Motor neuron (in vitro differentiated cells): Measurements from ENCODE around the gene SUMF1. TPM values are rescaled to one million over a fixed set of nuclear protein-coding genes. Genes with fewer than 3 reads are reported as not detected.

ENCODE experiments used
- ATAC-seq, 8 experiments: fragments of 200-7000 bp; cut with Tn5 transposase; replicated peaks in 6 of 8; 2 replicates each; pipeline ENCODE4 v1.8.0; 2021; ENCODE audit warnings: mild to moderate bottlenecking in 8 of 8, moderate library complexity in 8 of 8
- H3K27ac ChIP-seq, 2 donors: fragments of 250-450 bp; sonication (Bioruptor Pico); 2 replicates each; pipeline ENCODE4 v1.9.0; 2021; ENCODE audit warnings: antibody characterized with exemption in 2 of 2, mild to moderate bottlenecking in 2 of 2, moderate library complexity in 1 of 2
- H3K4me1 ChIP-seq, 2 donors: fragments of 250-450 bp; sonication (Bioruptor Pico); replicated peaks in 1 of 2; 2 replicates each; pipeline ENCODE4 v1.6.1; 2021; ENCODE audit warnings: antibody characterized with exemption in 2 of 2, mild to moderate bottlenecking in 2 of 2, moderate library complexity in 1 of 2
- H3K4me3 ChIP-seq, 5 donors: fragments of 250-450 bp; sonication (Bioruptor Pico); 2 replicates each; pipeline ENCODE4 v1.9.0; 2021; ENCODE audit warnings: antibody characterized with exemption in 5 of 5, mild to moderate bottlenecking in 5 of 5, moderate library complexity in 4 of 5
- WGBS, 10 experiments: fragments of 450-650 bp; shearing (Covaris generic); methylation state at CpG; one replicate each; pipeline ENCODE4 v1.0.0; 2022; 5-methylcytosine and 5-hydroxymethylcytosine counted together
- in situ Hi-C, 9 experiments: fragments of 400-800 bp; cut with MboI; loops; one replicate each; pipeline ENCODE4 v1.15.0; 2021; ENCODE audit warnings: low sequenced_read_pairs in 9 of 9, low pct_unique_long_range_greater_than_20kb in 2 of 9; ENCODE audit not compliant: unreplicated experiment in 9 of 9
- total RNA-seq, 8 experiments: library from RNA; unstranded; fragments of 300-600 nt; gene quantifications; 2 replicates each; pipeline versions ENCODE4 v1.2.3 to v1.2.4, GENCODE V29; 2022

The SUMF1 gene
- total RNA-seq, 8 experiments from 2014 or later: 3.1 to 52.6 (median 12.1) TPM

DNA sequence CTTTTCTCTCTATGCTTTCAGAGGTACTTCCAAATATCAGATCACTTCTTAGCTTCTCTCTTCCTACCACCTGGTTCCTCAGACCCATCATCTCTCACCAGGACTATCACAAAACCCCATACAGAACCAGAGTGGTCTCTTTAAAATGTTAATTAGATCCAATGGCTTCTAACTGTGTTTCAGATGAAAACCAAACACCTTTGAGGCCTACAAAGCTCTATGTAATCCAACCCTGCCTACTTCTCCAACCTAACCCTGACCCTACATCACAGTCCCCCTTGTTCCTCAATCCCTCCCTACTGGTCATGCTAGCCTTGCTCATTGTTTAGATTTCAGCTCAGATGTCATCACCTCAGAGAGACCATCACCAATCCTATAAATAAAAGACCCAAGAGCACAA lies 34.8 kb downstream of the SUMF1 start:
- in situ Hi-C loops: no loop called here
- no peak overlapping the region for H3K4me3 ChIP-seq
- H3K27ac ChIP-seq: no peak overlapping the region
- ATAC-seq: no peak
- H3K4me1 ChIP-seq: peaks cover under 1 to 2% of the 10 kb centered on the region in 2 donors

- Histone ChIP-seq H3K4me1 (peaks cover 10% of the 10 kb centered on the region in 2 donors), H3K27ac (no peak overlapping the region), H3K4me3 (no peak overlapping the region)
- ATAC-seq: no peak
- in situ Hi-C loops: no loop called here
- WGBS, 10 experiments: 43 to 90% (median 83%) methylated on average over 1 to 6 of the region's 6 CpGs
Observed at GRCh38 chr3:4429648-4430350, 37.3 kb downstream of the SUMF1 start.

DNA sequence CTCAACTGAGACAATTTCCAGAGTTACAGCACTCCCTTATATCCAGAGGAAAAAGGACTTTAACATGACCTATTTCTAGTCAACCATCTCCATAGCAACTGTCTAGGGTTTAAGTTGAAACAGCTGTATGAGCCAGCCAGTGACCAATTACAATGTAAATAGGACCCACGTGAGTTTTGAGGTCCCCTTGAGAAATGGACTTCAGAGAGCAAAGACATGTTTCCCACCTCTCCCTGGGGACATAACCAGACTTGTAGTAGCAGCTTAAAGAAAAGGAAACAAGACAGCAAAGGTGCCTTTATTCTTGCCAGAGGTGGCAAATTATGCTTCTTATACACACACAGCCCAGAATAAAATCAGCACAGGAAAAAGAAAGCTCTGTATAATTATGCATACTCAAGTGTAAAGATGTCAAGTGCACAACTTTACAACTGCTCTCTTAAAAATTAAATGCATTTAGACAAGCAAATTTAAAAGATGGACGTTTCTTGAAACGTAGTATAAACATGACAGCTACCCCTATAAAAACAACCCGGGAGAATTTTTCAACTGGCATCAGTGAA lies 40.2 kb downstream of the SUMF1 start:
- ATAC-seq: peak; percentile 59 to 100 (median 98)
- H3K4me3 ChIP-seq: no peak overlapping the region
- peaks cover 10% of the 10 kb centered on the region in 2 donors for H3K4me1 ChIP-seq
- H3K27ac ChIP-seq: no peak overlapping the region
- 0 to 84% (median 53%) methylated on average over 2 to 4 of the region's 4 CpGs for WGBS, 10 experiments
- in situ Hi-C loops: no loop called here

DNA sequence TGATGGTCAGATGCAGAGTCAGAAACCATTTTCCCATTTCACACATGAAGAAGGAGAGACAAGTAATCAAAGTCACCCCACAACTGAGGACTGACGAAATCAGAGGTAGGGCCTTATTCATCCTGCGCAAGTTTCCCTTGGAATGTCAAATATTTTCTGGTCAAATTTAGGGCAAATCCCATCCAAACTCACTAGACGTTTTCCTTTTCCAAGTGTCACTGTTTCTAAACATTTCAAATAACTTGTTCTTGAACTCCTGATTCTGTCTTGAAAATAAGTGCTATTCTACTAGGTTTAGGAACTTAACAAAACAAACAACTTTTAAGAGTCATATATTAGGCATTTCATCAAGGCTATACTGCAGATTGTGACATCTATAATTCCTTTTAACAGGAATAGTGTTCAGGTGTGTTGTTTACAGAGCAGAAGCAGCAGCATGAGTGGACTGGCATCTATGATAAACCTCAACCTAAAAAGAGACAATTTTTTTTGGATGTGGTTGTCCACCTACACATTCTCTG lies 40.7 kb downstream of the SUMF1 start:
- H3K4me3 ChIP-seq: no peak overlapping the region
- H3K4me1 ChIP-seq: peaks cover 10% of the 10 kb centered on the region in 2 donors
- no peak for ATAC-seq
- no peak overlapping the region for H3K27ac ChIP-seq
- in situ Hi-C loops: no loop called here
- 40 to 100% (median 80%) methylated on average over 1 to 3 of the region's 3 CpGs; no CpG with 5 or more reads in 1 of the 10 experiments for WGBS, 10 experiments

GRCh38 chr3:4425707-4426106 lies 41.4 kb downstream of the SUMF1 start:
- 60 to 100% (median 84%) methylated on average over 1 to 4 of the region's 4 CpGs; no CpG with 5 or more reads in 5 of the 10 experiments for WGBS, 10 experiments
- no peak overlapping the region for H3K4me3 ChIP-seq
- peak in 1 of 8 experiments; percentile 21 for ATAC-seq
- H3K27ac ChIP-seq: no peak overlapping the region
- in situ Hi-C loops: no loop called here
- peaks cover 10% of the 10 kb centered on the region in 2 donors for H3K4me1 ChIP-seq

DNA sequence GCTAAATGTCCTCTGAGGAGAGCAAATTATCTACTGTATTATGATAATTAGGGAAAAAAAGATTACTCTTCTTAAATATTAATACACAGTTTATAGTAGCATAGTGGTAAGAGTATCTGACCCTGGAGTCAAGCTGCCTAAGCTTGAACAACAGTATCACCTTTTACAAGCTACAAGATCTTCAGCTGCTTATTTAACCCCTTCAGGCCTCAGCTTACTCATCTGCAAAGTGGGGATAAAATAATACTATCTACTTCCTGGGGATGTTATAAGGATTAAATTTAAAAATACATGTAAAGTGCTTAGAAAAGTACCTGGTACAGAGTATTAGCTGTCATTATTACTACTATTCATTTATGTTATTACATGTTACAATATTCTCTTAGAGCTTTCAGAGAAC lies 42.0 kb downstream of the SUMF1 start:
- Histone ChIP-seq H3K4me3 (no peak overlapping the region), H3K4me1 (peaks cover 10% of the 10 kb centered on the region in 2 donors), H3K27ac (no peak overlapping the region)
- in situ Hi-C loops: no loop called here
- no peak for ATAC-seq

DNA sequence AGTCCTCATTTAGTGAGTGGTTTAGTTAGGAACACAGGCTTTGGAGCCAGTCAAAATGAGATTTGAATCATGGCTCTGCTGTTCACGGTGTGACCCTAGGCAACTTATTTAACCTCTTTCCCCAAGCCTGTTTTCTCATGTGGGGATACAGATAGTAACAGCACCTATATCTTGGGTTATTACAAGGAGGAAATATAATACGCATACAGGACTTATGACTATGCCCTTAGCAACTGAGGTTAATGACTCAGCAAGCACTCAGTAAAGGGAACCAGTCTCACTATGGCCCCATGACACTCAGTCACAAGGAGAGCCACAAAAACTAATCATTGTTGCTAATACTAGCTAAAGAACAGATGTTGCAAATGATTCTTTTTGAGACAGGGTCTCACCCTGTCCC lies 45.9 kb downstream of the SUMF1 start:
- H3K4me3 ChIP-seq: no peak overlapping the region
- ATAC-seq: peak in 2 of 8 experiments; percentile 58 to 66
- no peaks in the 10 kb centered on the region for H3K4me1 ChIP-seq
- in situ Hi-C loops: no loop called here
- no peak overlapping the region for H3K27ac ChIP-seq
- 20 to 100% (median 96%) methylated on average over 1 to 2 of the region's 2 CpGs; no CpG with 5 or more reads in 1 of the 10 experiments for WGBS, 10 experiments

GRCh38 chr3:4419920-4420319 lies 47.1 kb downstream of the SUMF1 start:
- 100% methylated on average over 1 of the region's 1 CpG; no CpG with 5 or more reads in 7 of the 10 experiments for WGBS, 10 experiments
- in situ Hi-C loops: no loop called here
- Histone ChIP-seq H3K4me3 (no peak overlapping the region), H3K27ac (no peak overlapping the region), H3K4me1 (no peaks in the 10 kb centered on the region)
- no peak for ATAC-seq

- no peak for ATAC-seq
- Histone ChIP-seq H3K4me3 (no peak overlapping the region), H3K4me1 (no peaks in the 10 kb centered on the region), H3K27ac (no peak overlapping the region)
- in situ Hi-C loops: no loop called here
- WGBS, 10 experiments: 60 to 100% (median 90%) methylated on average over 1 to 3 of the region's 3 CpGs; no CpG with 5 or more reads in 1 of the 10 experiments
Observed at GRCh38 chr3:4419386-4419785, 47.7 kb downstream of the SUMF1 start.

DNA sequence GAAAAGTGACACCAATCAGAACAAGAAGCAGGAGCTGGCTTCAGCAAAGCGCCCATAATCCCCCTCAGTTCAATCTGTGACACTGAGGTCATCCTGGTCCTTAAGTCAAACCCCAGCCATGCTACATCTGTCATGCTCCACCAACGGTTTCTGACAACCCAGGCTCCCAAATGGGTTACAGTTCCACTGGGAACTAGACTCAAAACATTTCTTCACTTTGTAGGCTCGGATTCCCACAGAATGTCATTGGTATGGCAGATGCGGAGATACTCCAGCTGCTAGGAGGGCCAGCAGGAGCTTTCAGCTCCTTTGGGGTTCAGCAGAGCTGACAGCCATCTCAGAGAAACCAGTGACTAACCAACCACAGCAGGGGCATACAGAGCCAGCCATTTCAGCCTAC lies 48.9 kb downstream of the SUMF1 start:
- Histone ChIP-seq H3K27ac (no peak overlapping the region), H3K4me1 (no peaks in the 10 kb centered on the region), H3K4me3 (no peak overlapping the region)
- ATAC-seq: no peak
- 70 to 100% (median 88%) methylated on average over 1 to 4 of the region's 4 CpGs for WGBS, 10 experiments
- in situ Hi-C loops: no loop called here

GRCh38 chr3:4417449-4417848 lies 49.6 kb downstream of the SUMF1 start:
- in situ Hi-C loops: no loop called here
- WGBS, 10 experiments: 0 to 100% (median 64%) methylated on average over 1 of the region's 1 CpG; no CpG with 5 or more reads in 4 of the 10 experiments
- Histone ChIP-seq H3K4me3 (no peak overlapping the region), H3K27ac (no peak overlapping the region), H3K4me1 (no peaks in the 10 kb centered on the region)
- ATAC-seq: peak in 3 of 8 experiments; percentile 32 to 51 (median 45)

GRCh38 chr3:4416961-4417360 lies 50.1 kb downstream of the SUMF1 start:
- no peak overlapping the region for H3K27ac ChIP-seq
- 5 to 100% (median 84%) methylated on average over 1 to 6 of the region's 6 CpGs; no CpG with 5 or more reads in 1 of the 10 experiments for WGBS, 10 experiments
- peak in 2 of 8 experiments; percentile 51 to 58 for ATAC-seq

GRCh38 chr3:4416427-4416945 lies 50.6 kb downstream of the SUMF1 start:
- 80 to 100% (median 99%) methylated on average over 1 to 4 of the region's 5 CpGs; no CpG with 5 or more reads in 2 of the 10 experiments for WGBS, 10 experiments
- H3K4me1 ChIP-seq: no peaks in the 10 kb centered on the region
- no peak for ATAC-seq
- no peak overlapping the region for H3K27ac ChIP-seq
- H3K4me3 ChIP-seq: no peak overlapping the region
- in situ Hi-C loops: no loop called here

More at GRCh38 chr3:4416961-4417360, 50.1 kb downstream of the SUMF1 start:
- in situ Hi-C loops: no loop called here
- H3K4me3 ChIP-seq: no peak overlapping the region
- no peaks in the 10 kb centered on the region for H3K4me1 ChIP-seq
